ENCODE results near the gene PTK7.

DNA sequence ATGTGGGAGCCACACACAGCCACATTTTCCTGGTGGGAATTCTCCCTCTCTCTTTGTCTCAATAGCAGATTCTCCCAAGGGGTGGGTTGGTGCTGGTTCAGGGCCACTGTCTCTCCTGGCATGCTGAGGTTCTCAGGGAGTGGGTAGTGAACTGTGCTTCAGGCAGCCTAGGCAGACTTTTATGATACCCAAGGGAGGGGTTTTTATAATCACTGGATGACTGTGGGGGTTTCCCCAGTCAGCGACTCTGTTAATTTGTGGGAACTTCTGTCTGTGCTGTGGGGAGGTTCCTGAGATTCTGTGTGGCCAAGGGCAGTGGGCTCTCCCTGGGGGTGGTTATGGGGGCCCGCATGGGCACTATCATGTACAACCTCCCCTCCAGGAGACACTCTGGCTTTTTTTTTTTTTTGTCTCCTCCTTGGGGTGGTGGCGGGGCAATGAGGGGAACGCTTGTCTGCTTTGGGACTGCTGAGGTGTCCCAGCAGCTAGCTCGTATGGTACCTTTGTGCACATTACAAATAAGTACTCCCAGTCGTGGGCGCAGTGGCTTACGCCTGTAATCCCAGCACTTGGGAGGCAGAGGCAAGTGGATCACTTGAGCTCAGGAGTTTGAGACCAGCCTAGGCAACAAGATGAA, 10.0 kb downstream of the PTK7 start:
- no peak for TF ChIP-seq EZH2phosphoT487 (IDR thresholded peaks at IDR 0.05; ENCODE audit: borderline replicate concordance)
- TF ChIP-seq, protein P1, sequence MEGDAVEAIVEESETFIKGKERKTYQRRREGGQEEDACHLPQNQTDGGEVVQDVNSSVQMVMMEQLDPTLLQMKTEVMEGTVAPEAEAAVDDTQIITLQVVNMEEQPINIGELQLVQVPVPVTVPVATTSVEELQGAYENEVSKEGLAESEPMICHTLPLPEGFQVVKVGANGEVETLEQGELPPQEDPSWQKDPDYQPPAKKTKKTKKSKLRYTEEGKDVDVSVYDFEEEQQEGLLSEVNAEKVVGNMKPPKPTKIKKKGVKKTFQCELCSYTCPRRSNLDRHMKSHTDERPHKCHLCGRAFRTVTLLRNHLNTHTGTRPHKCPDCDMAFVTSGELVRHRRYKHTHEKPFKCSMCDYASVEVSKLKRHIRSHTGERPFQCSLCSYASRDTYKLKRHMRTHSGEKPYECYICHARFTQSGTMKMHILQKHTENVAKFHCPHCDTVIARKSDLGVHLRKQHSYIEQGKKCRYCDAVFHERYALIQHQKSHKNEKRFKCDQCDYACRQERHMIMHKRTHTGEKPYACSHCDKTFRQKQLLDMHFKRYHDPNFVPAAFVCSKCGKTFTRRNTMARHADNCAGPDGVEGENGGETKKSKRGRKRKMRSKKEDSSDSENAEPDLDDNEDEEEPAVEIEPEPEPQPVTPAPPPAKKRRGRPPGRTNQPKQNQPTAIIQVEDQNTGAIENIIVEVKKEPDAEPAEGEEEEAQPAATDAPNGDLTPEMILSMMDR (conservative IDR thresholded peaks at IDR 0.05; ENCODE audit: low read length): no peak
